GM21529 (cell line): ENCODE measurements around the gene RAI14.

Source experiments
- ATAC-seq: cut with Tn5 transposase; IDR thresholded peaks from one replicate; pipeline ENCODE4 v1.9.1; 2021; ENCODE audit not compliant: unreplicated experiment

RAI14 gene

GRCh38 chr5:34639852-34640626 is 16.1 kb upstream of the RAI14 start:
- no peak for ATAC-seq

- ATAC-seq, result no peak
Observed at GRCh38 chr5:34648039-34648839, 7.9 kb upstream of the RAI14 start.

DNA sequence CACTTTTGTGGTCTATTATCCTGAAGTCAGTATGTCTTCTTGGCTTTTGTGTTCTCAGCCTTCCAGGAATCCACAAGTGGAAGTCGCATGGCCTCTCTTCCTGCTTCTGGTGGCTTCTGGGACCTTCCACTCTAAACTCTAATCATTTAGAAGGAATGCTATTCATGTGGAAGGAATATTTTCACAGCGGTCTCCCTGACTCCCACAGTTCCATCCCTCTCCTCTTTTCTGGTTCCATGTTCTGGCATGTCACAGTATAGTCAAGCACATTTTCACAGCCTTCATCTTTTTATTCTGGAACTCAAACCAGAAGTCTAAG is 7.3 kb upstream of the RAI14 start:
- ATAC-seq, result no peak

DNA sequence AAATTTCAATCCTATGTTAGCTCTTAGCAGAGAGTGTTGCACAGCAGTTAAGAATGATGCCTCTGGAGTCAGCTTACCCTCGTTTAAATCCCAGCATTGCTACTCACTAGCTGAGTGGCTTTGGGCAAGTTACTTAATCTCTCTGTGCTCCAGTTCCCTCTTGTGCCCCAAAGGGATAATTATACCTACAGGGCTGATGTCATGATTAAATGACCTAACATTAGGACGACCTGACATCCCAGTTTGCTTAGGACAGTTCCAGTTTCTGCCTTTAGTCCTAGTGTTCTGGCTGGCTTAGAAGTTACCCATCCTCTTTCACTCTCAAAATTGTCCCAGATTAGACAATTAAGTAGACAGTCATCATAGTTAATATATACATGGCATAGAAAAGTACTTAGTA is 4.3 kb upstream of the RAI14 start:
- ATAC-seq, result no peak

- no peak for ATAC-seq
Observed at GRCh38 chr5:34652466-34652865, 3.7 kb upstream of the RAI14 start.

- no peak for ATAC-seq
Observed at GRCh38 chr5:34652914-34653313, 3.2 kb upstream of the RAI14 start.

GRCh38 chr5:34653708-34654107 is 2.4 kb upstream of the RAI14 start:
- no peak for ATAC-seq

- peak; percentile 44 for ATAC-seq
Observed at GRCh38 chr5:34655354-34655991, 655 bp upstream of the RAI14 start.

GRCh38 chr5:34656700-34657273 is 659 bp downstream of the RAI14 start:
- ATAC-seq, result peak; percentile 14

DNA sequence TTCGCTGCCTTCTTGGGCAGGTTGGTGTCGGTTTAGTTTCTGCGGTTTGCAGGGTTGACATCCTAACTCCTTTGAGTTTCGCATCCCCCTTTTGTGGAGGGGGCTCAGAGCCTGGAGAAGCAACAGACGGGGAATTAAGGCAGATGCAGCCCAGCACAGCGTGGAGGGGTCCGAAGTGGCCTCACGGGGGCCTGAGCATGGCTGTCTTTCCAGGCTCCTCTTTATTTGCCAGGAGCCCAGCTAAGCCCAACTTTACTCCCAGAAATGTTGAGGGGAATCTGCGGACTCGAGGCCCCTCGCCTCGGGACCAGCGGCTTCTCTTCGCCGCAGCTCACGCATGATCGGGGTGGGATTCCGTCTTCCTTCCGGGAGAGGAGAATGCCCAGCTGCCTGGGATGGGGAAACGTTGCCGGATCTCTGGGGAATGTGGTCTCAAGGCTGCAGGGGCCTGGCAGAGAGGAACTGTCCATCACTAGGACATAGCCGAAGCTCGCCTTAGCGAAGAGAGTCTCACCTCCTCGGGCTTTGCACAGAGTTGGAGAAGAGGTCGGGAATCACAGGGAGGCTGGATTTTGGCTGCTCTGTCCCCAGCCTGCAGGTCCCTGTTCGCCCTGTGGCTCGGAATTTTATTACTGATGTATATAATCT is 1.3 kb downstream of the RAI14 start:
- ATAC-seq, result no peak

DNA sequence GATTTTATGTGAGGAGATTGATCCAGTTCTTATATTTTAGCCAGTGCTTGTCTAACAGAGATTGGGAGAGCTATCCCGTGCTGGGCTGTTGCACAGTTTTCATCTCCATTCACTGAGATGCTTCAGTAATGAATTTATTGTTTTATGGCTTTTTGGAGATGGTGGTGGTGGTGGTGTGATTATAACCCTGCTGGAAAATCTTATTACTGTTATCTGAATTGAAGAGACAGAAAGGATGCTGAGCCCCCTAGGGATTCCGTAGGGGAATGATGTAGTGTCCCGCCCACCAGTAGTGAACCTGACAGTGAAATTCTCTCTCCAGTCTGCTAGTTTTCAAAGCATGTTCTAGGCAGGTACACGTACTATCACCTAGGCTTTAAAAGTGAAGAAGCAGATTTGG is 1.9 kb downstream of the RAI14 start:
- no peak for ATAC-seq

DNA sequence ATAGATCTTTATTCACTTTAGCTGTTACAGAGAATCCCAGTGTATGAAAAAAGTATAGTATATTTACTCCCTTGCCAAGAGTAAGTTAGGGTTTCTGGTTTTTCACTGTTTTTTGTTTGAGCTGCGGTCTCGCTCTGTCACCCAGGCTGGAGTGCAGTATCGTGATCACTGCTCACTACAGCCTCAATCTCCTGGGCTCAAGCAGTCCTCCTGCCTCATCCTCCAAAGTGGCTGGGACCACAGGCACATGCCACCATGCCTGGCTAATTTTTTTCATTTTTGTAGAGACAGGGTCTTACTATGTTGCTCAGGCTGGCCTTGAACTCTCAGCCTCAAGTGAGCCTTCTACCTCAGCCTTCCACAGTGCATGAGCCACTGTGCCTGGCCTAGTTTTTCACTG is 3.0 kb downstream of the RAI14 start:
- no peak for ATAC-seq

- ATAC-seq, result no peak
Observed at GRCh38 chr5:34660444-34660843, 4.3 kb downstream of the RAI14 start.

GRCh38 chr5:34663771-34664496 is 7.8 kb downstream of the RAI14 start:
- no peak for ATAC-seq

GRCh38 chr5:34666392-34667080 is 10.4 kb downstream of the RAI14 start:
- ATAC-seq, result no peak

- ATAC-seq, result no peak
Observed at GRCh38 chr5:34667705-34668104, 11.6 kb downstream of the RAI14 start.

- ATAC-seq, result no peak
Observed at GRCh38 chr5:34669931-34670516, 13.9 kb downstream of the RAI14 start.

GRCh38 chr5:34672196-34672595 is 16.1 kb downstream of the RAI14 start:
- ATAC-seq, result no peak

GRCh38 chr5:34673463-34674125 is 17.5 kb downstream of the RAI14 start:
- ATAC-seq, result no peak
